Chondrocyte (in vitro differentiated cells): ENCODE measurements around the gene NCAPH2. TPM values are rescaled to one million over a fixed set of nuclear protein-coding genes. Genes with fewer than 3 reads are reported as not detected.

ENCODE experiments used
- DNase-seq: peaks from one replicate; pipeline ENCODE4 v3.0.0; 2021; ENCODE audit warnings: mixed read lengths, low spot score
- H3K27ac Mint-ChIP-seq: one replicate; pipeline ENCODE4 v1.8.0; 2021; ENCODE audit warnings: mild to moderate bottlenecking, moderate library complexity, mixed read lengths; ENCODE audit not compliant: unreplicated experiment
- H3K27me3 Mint-ChIP-seq: 2 replicates; pipeline ENCODE4 v1.8.0; 2021; ENCODE audit warnings: low read depth, mixed read lengths
- H3K36me3 Mint-ChIP-seq: 2 replicates; pipeline ENCODE4 v1.8.0; 2021; ENCODE audit warnings: low read depth, mixed read lengths
- H3K4me1 Mint-ChIP-seq: 2 replicates; pipeline ENCODE4 v1.8.0; 2021; ENCODE audit warnings: low read depth, mild to moderate bottlenecking, mixed read lengths
- H3K4me3 Mint-ChIP-seq: one replicate; pipeline ENCODE4 v1.8.0; 2021; ENCODE audit warnings: mild to moderate bottlenecking, moderate library complexity, mixed read lengths; ENCODE audit not compliant: unreplicated experiment
- H3K9me3 Mint-ChIP-seq: 2 replicates; pipeline ENCODE4 v1.8.0; 2021; ENCODE audit warnings: low read depth, mixed read lengths
- CTCF ChIP-seq: fragments of 200-600 bp; sonication (generic); IDR thresholded peaks from 2 replicates; pipeline ENCODE4 v1.5.0; 2021; ENCODE audit warnings: antibody characterized with exemption, mild to moderate bottlenecking, moderate library complexity
- total RNA-seq: library from RNA; stranded (reverse); gene quantifications from 3 replicates; pipeline ENCODE4 v1.2.1, GENCODE V29; 2021

NCAPH2 gene
- total RNA-seq, 1 donor from 2014 or later: 38.9 TPM

- peak overlapping the region; percentile 92 for H3K27ac Mint-ChIP-seq
- H3K4me1 Mint-ChIP-seq: peaks cover 49% of the 10 kb centered on the region
- no peaks in the 10 kb centered on the region for H3K9me3 Mint-ChIP-seq
- no peak for TF ChIP-seq CTCF
- peak overlapping the region; percentile 70 for H3K4me3 Mint-ChIP-seq
- H3K27me3 Mint-ChIP-seq: no peaks in the 10 kb centered on the region
- peaks cover 3% of the 10 kb centered on the region for H3K36me3 Mint-ChIP-seq
- peak; percentile 95 for DNase-seq
Observed at GRCh38 chr22:50526834-50527801, 19.1 kb downstream of the NCAPH2 start.

DNA sequence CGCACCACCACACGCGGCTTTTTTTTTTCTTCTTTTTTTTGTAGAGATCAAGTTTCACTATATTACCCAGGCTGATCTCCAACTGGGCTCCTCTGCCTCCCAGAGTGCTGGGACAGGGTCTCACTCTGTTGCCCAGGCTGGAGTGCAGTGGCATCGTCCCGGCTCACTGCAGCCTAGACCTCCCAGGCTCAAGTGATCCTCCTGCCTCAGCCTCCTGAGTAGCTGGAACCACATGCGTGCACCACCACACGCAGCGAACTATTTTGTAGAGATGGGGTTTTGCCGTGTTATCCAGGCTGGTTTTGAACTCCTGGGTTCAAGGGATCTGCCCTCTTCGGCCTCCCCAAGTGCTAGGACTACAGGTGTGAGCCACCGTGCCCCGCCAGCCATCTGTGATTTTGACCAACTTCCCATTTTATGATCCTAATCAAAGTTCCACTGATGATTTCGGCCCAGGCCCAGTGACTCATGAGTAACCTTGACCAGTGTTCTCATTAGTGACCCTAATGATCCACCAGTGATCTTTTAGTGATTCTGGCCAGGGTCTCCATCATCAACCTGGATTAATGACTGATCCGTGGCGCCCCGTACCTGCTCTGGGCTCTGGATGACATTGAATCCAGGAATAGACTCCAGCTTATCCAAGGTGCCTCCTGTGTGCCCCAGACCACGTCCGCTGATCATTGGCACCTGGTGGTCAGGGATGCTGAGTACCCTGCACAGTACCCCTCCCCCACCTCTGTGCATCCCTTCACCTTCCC, 20.1 kb downstream of the NCAPH2 start:
- Mint-ChIP-seq H3K4me3 (peak overlapping the region; percentile 70), H3K27me3 (no peaks in the 10 kb centered on the region), H3K36me3 (peaks cover 3% of the 10 kb centered on the region), H3K9me3 (no peaks in the 10 kb centered on the region), H3K4me1 (peaks cover 49% of the 10 kb centered on the region), H3K27ac (peak overlapping the region; percentile 92)
- DNase-seq: no peak
- TF ChIP-seq CTCF: no peak

DNA sequence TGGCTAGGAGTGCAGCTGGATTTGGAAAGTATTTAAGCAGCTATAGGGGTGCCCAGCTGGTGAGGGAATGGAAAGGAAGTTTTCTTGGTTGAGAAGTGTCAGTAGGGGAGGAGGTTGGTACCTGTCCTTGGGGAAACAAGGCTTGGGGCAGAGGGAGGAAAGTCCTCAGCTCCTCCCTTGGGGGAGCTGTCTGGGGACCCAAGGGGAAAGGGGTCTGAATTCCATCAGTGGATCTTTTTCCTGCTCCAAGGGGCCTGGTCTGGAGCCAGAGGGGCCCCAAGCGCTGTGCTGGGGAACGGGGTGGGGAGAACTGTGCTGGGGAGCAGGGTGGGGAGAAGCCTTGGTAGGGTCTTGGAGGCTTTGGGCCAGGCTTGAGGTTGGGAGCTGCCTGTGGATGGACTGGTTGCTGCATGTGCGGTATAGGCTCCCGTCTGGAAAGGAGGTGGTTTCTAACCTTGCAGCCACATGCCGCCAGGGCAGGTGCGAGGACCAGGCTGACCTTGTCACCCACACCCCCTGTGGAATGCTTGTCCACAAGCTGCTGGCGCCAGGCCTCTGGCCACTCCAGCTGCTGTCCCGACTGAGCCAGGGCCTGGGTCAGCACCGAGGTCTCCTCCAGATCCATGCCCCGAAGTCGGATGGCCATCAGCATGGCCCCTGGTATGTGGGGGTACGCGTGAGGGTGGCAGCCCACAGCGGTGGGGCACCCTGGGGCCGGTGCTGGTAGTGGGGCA, 20.8 kb downstream of the NCAPH2 start:
- Mint-ChIP-seq H3K36me3 (peaks cover 3% of the 10 kb centered on the region), H3K4me3 (peak overlapping the region; percentile 49), H3K27me3 (no peaks in the 10 kb centered on the region), H3K9me3 (no peaks in the 10 kb centered on the region), H3K4me1 (peaks cover 49% of the 10 kb centered on the region), H3K27ac (peak overlapping the region; percentile 27)
- TF ChIP-seq CTCF: no peak
- DNase-seq: no peak

GRCh38 chr22:50529416-50529896, 21.4 kb downstream of the NCAPH2 start:
- H3K4me1 Mint-ChIP-seq: peaks cover 50% of the 10 kb centered on the region
- H3K27me3 Mint-ChIP-seq: no peaks in the 10 kb centered on the region
- peak; percentile 94 for DNase-seq
- peaks cover 2% of the 10 kb centered on the region for H3K36me3 Mint-ChIP-seq
- no peak for TF ChIP-seq CTCF
- peak overlapping the region; percentile 61 for H3K4me3 Mint-ChIP-seq
- H3K9me3 Mint-ChIP-seq: no peaks in the 10 kb centered on the region
- H3K27ac Mint-ChIP-seq: no peak overlapping the region
